HEK293T (cell line): ENCODE data around the gene TRPM5.
A peak's percentile ranks its signal among the peaks of the same experiment; 100 is the strongest.

Experiments used
- CTCF ChIA-PET: fragments of 350-600 bp; formaldehyde crosslinking; extraction: SDS; loops from one replicate; lab custom pipeline; 2021; ENCODE audit warnings: antibody characterized with exemption, inconsistent platforms; lab: Yijun Ruan, JAX
- POLR2A ChIA-PET: fragments of 350-600 bp; formaldehyde crosslinking; extraction: SDS; loops from one replicate; lab custom pipeline; 2020; ENCODE audit warnings: antibody characterized with exemption, inconsistent platforms; lab: Yijun Ruan, JAX
- DNase-seq: peaks from one replicate; pipeline ENCODE4 v3.0.0; 2012; ENCODE audit warnings: mixed read lengths; ENCODE audit errors: extremely low spot score
- ARNT ChIP-seq: fragments of 450-650 bp; IDR thresholded peaks from 2 replicates; pipeline ENCODE4 v1.6.1; 2017; ENCODE audit warnings: mild to moderate bottlenecking
- BHLHE40 ChIP-seq: fragments of 450-650 bp; IDR thresholded peaks from 2 replicates; pipeline ENCODE4 v1.6.1; 2016; ENCODE audit warnings: mild to moderate bottlenecking, moderate library complexity, borderline replicate concordance
- CTBP1 ChIP-seq: fragments of 450-650 bp; IDR thresholded peaks from 2 replicates; pipeline ENCODE4 v1.6.1; 2016; ENCODE audit warnings: borderline replicate concordance
- ELF4 ChIP-seq: fragments of 450-650 bp; IDR thresholded peaks from 2 replicates; pipeline ENCODE4 v1.6.1; 2017; ENCODE audit warnings: antibody characterized with exemption
- FOXA1 ChIP-seq: fragments of 450-650 bp; IDR thresholded peaks from 2 replicates; pipeline ENCODE4 v1.6.1; 2016; ENCODE audit warnings: mild to moderate bottlenecking
- FOXK2 ChIP-seq: fragments of 450-650 bp; IDR thresholded peaks from 2 replicates; pipeline ENCODE4 v1.6.1; 2016; ENCODE audit warnings: mild to moderate bottlenecking
- FOXM1 ChIP-seq: fragments of 450-650 bp; IDR thresholded peaks from 2 replicates; pipeline ENCODE4 v1.6.1; 2017; ENCODE audit warnings: mild to moderate bottlenecking, borderline replicate concordance
- HDGF ChIP-seq: fragments of 450-650 bp; IDR thresholded peaks from 2 replicates; pipeline ENCODE4 v1.6.1; 2017; ENCODE audit warnings: antibody characterized with exemption, borderline replicate concordance
- L3MBTL2 ChIP-seq: fragments of 450-650 bp; conservative IDR thresholded peaks from 2 replicates; pipeline ENCODE4 v1.6.1; 2016; ENCODE audit warnings: mild to moderate bottlenecking
- LEF1 ChIP-seq: fragments of 450-650 bp; IDR thresholded peaks from 2 replicates; pipeline ENCODE4 v1.6.1; 2017; ENCODE audit warnings: mild to moderate bottlenecking, borderline replicate concordance
- NFRKB ChIP-seq: fragments of 450-650 bp; IDR thresholded peaks from 2 replicates; pipeline ENCODE4 v1.6.1; 2016; ENCODE audit warnings: mild to moderate bottlenecking, moderate library complexity
- PKNOX1 ChIP-seq: fragments of 450-650 bp; IDR thresholded peaks from 2 replicates; pipeline ENCODE4 v1.6.1; 2016
- SP1 ChIP-seq: fragments of 450-650 bp; IDR thresholded peaks from 2 replicates; pipeline ENCODE4 v1.6.1; 2017
- SUZ12 ChIP-seq: fragments of 450-650 bp; IDR thresholded peaks from 2 replicates; pipeline ENCODE4 v1.6.1; 2016; ENCODE audit warnings: mild to moderate bottlenecking
- TARDBP ChIP-seq: fragments of 450-650 bp; IDR thresholded peaks from 2 replicates; pipeline ENCODE4 v1.6.1; 2016
- ZNF384 ChIP-seq: fragments of 450-650 bp; IDR thresholded peaks from 2 replicates; pipeline ENCODE4 v1.6.1; 2016

Gene TRPM5

GRCh38 chr11:2428322-2428795 lies 16.0 kb downstream of the TRPM5 start:
- CTCF ChIA-PET = interaction anchor here (0.8 to 3.4 kb wide), 3 partner anchors 103 to 459 kb away, joined by 4 to 29 read pairs (median 8); no protein-coding TSS in a partner anchor
- POLR2A ChIA-PET = no interaction called here
- peak; percentile 68 for DNase-seq
- no peak for TF ChIP-seq FOXM1

- ChIA-PET POLR2A (no interaction called here), CTCF (interaction anchor here (0.6 to 3.4 kb wide), 5 partner anchors 9 to 460 kb away, joined by 3 to 29 read pairs (median 4); no protein-coding TSS in a partner anchor)
- TF ChIP-seq LEF1 (no peak), TARDBP (no peak), FOXA1 (no peak)
- DNase-seq = no peak
These were observed 16.5 kb downstream of the TRPM5 start for GRCh38 chr11:2427721-2428321.

GRCh38 chr11:2426826-2427521 lies 17.3 kb downstream of the TRPM5 start:
- TF ChIP-seq NFRKB = no peak
- TF ChIP-seq FOXM1 = no peak
- no peak for TF ChIP-seq HDGF
- TF ChIP-seq TARDBP = no peak
- TF ChIP-seq PKNOX1 = no peak
- TF ChIP-seq SP1 = no peak
- TF ChIP-seq ARNT = no peak
- DNase-seq = no peak
- CTCF ChIA-PET = interaction anchor here (0.9 to 3.4 kb wide), 3 partner anchors 10 to 107 kb away, joined by 3 to 29 read pairs (median 4); no protein-coding TSS in a partner anchor
- POLR2A ChIA-PET = no interaction called here

GRCh38 chr11:2426221-2426620 lies 18.1 kb downstream of the TRPM5 start:
- CTCF ChIA-PET = interaction anchor here (3.4 kb wide), 1 partner anchor 105 kb away, joined by 29 read pairs; no protein-coding TSS in a partner anchor
- POLR2A ChIA-PET = no interaction called here
- no peak for DNase-seq
- TF ChIP-seq BHLHE40 = no peak

GRCh38 chr11:2425506-2425905 lies 18.8 kb downstream of the TRPM5 start:
- no peak for DNase-seq
- POLR2A ChIA-PET = no interaction called here
- CTCF ChIA-PET = interaction anchor here (3.4 kb wide), 1 partner anchor 106 kb away, joined by 29 read pairs; no protein-coding TSS in a partner anchor
- TF ChIP-seq ARNT = no peak
- no peak for TF ChIP-seq FOXM1
- TF ChIP-seq ZNF384 = no peak
- TF ChIP-seq FOXA1 = no peak
- TF ChIP-seq ELF4 = no peak
- no peak for TF ChIP-seq FOXK2
- TF ChIP-seq LEF1 = no peak
- no peak for TF ChIP-seq NFRKB
- TF ChIP-seq TARDBP = no peak
- TF ChIP-seq BHLHE40 = no peak
- no peak for TF ChIP-seq HDGF

GRCh38 chr11:2424811-2425495 lies 19.4 kb downstream of the TRPM5 start:
- no peak for DNase-seq
- CTCF ChIA-PET = interaction anchor here (1.2 to 3.4 kb wide), 2 partner anchors 106 to 107 kb away, joined by 4 to 29 read pairs; no protein-coding TSS in a partner anchor
- no peak for TF ChIP-seq FOXA1
- no peak for TF ChIP-seq TARDBP
- TF ChIP-seq LEF1 = no peak
- no peak for TF ChIP-seq BHLHE40
- no peak for TF ChIP-seq PKNOX1
- TF ChIP-seq HDGF = no peak
- TF ChIP-seq ZNF384 = no peak
- no peak for TF ChIP-seq SP1
- no peak for TF ChIP-seq SUZ12
- no peak for TF ChIP-seq FOXK2
- POLR2A ChIA-PET = no interaction called here

- no peak for DNase-seq
- TF ChIP-seq SP1 (no peak), FOXM1 (no peak), ZNF384 (no peak), L3MBTL2 (no peak), ELF4 (no peak), FOXK2 (no peak), FOXA1 (no peak), BHLHE40 (no peak), ARNT (no peak), SUZ12 (no peak), PKNOX1 (no peak), NFRKB (no peak), LEF1 (no peak), HDGF (no peak), CTBP1 (no peak)
- CTCF ChIA-PET = interaction anchor here (1.2 kb wide), 1 partner anchor 108 kb away, joined by 4 read pairs; no protein-coding TSS in a partner anchor
- POLR2A ChIA-PET = no interaction called here
These were observed 20.9 kb downstream of the TRPM5 start for GRCh38 chr11:2423157-2424025.
